HK-2 (cell line): ENCODE data around the gene NTSR1.

Experiments
- DNase-seq: peaks from one replicate; pipeline ENCODE4 v3.0.0-alpha.2; 2018; ENCODE audit not compliant: unreplicated experiment

The NTSR1 gene

GRCh38 chr20:62755817-62756724 is 47.4 kb downstream of the NTSR1 start:
- no peak for DNase-seq

GRCh38 chr20:62758226-62758912 is 49.7 kb downstream of the NTSR1 start:
- DNase-seq: no peak

- DNase-seq: no peak
Observed at GRCh38 chr20:62759981-62760431, 51.4 kb downstream of the NTSR1 start.

GRCh38 chr20:62760471-62760855 is 51.8 kb downstream of the NTSR1 start:
- DNase-seq: no peak

- no peak for DNase-seq
Observed at GRCh38 chr20:62760856-62761758, 52.5 kb downstream of the NTSR1 start.

GRCh38 chr20:62761759-62762131 is 53.1 kb downstream of the NTSR1 start:
- no peak for DNase-seq

- no peak for DNase-seq
Observed at GRCh38 chr20:62762376-62762775, 53.7 kb downstream of the NTSR1 start.

GRCh38 chr20:62762801-62763368 is 54.2 kb downstream of the NTSR1 start:
- no peak for DNase-seq

GRCh38 chr20:62763404-62763803 is 54.8 kb downstream of the NTSR1 start:
- DNase-seq: no peak

- DNase-seq: no peak
Observed at GRCh38 chr20:62764156-62764935, 55.7 kb downstream of the NTSR1 start.

- DNase-seq: no peak
Observed at GRCh38 chr20:62765021-62765420, 56.4 kb downstream of the NTSR1 start.

GRCh38 chr20:62765432-62766070 is 56.9 kb downstream of the NTSR1 start:
- DNase-seq: no peak

GRCh38 chr20:62766071-62766450 is 57.4 kb downstream of the NTSR1 start:
- no peak for DNase-seq

- no peak for DNase-seq
Observed at GRCh38 chr20:62766716-62767115, 58.1 kb downstream of the NTSR1 start.

GRCh38 chr20:62768234-62768546 is 59.6 kb downstream of the NTSR1 start:
- DNase-seq: no peak

- DNase-seq: no peak
Observed at GRCh38 chr20:62768551-62769287, 60.1 kb downstream of the NTSR1 start.

GRCh38 chr20:62769346-62770071 is 60.9 kb downstream of the NTSR1 start:
- DNase-seq: no peak

GRCh38 chr20:62770111-62770910 is 61.7 kb downstream of the NTSR1 start:
- no peak for DNase-seq
